ENCODE data around the gene PTPRM. TPM values are rescaled to one million over a fixed set of nuclear protein-coding genes. Genes with fewer than 3 reads are reported as not detected.

Gene PTPRM
- total RNA-seq, 1 donor, result 84.7 TPM

DNA sequence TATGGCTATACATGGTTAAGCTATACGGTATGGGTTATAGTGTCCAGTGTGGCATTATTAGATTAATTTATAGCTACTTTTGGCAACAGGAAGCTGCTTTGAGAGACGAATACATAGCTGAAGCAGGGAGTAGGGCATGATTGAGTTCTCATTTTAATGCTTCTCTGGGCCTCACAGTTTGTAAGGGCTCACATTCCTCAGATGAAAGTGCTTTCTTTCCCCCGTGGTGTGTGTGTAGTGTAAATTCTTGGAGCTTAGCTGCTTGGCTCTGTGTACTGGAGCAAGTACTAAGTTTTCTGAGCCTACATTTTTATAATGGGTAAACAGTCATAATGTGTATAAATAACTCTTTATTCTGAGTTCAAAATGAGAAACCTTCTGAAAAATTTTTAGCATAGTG lies 173.7 kb downstream of the PTPRM start:
- H3K27ac ChIP-seq (ENCODE audit: low read depth, low read length), result no peak overlapping the region
- no peaks in the 10 kb centered on the region for H3K9me3 ChIP-seq (ENCODE audit: low read depth, low read length)
- no peak for TF ChIP-seq CTCF (IDR thresholded peaks at IDR 0.05; ENCODE audit: extremely low read depth, low read depth, low read length)
- H3K27me3 ChIP-seq (ENCODE audit: insufficient read depth, low read length), result no peaks in the 10 kb centered on the region
- H3K4me1 ChIP-seq (ENCODE audit: insufficient read depth, low read length), result no peaks in the 10 kb centered on the region
- DNase-seq (ENCODE audit: insufficient read length, low spot score, missing footprints), result peak; percentile 69
- H3K4me3 ChIP-seq (ENCODE audit: insufficient read depth, low read length), result no peak overlapping the region
- H2AFZ ChIP-seq (ENCODE audit: low read length), result no peak overlapping the region
- peaks cover 5% of the 10 kb centered on the region for H3K79me2 ChIP-seq (ENCODE audit: insufficient read depth, low read length)
- H3K4me2 ChIP-seq (ENCODE audit: insufficient read depth, low read length), result no peak overlapping the region
- H4K20me1 ChIP-seq (ENCODE audit: insufficient read depth, low read length), result no peaks in the 10 kb centered on the region
- no peaks in the 10 kb centered on the region for H3K36me3 ChIP-seq (ENCODE audit: insufficient read depth, low read length)

DNA sequence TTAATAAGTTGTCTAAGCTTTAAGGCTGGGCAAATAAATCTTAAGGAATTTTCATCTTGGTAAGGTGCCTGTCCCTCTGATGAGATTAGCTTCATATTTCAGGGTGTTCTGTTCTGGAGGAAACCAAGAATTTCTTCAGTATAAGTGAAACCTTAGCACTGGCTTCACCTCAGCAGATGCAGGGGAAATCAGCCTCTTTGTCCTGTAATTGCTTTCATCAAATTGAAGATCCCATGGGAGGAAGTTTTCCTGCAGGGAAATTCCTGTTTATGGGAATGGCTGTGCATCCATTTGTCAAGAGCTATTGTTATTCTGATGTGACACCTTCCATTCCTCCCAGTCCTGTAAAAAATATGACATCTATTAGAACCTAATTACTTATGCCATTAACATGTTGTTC lies 174.5 kb downstream of the PTPRM start:
- peaks cover 5% of the 10 kb centered on the region for H3K79me2 ChIP-seq (ENCODE audit: insufficient read depth, low read length)
- no peaks in the 10 kb centered on the region for H3K27me3 ChIP-seq (ENCODE audit: insufficient read depth, low read length)
- H2AFZ ChIP-seq (ENCODE audit: low read length), result no peak overlapping the region
- H3K4me1 ChIP-seq (ENCODE audit: insufficient read depth, low read length), result no peaks in the 10 kb centered on the region
- H3K27ac ChIP-seq (ENCODE audit: low read depth, low read length), result no peak overlapping the region
- no peak overlapping the region for H3K4me2 ChIP-seq (ENCODE audit: insufficient read depth, low read length)
- TF ChIP-seq CTCF (IDR thresholded peaks at IDR 0.05; ENCODE audit: extremely low read depth, low read depth, low read length), result no peak
- no peak overlapping the region for H3K4me3 ChIP-seq (ENCODE audit: insufficient read depth, low read length)
- no peaks in the 10 kb centered on the region for H3K9me3 ChIP-seq (ENCODE audit: low read depth, low read length)
- no peaks in the 10 kb centered on the region for H4K20me1 ChIP-seq (ENCODE audit: insufficient read depth, low read length)
- DNase-seq (ENCODE audit: insufficient read length, low spot score, missing footprints), result no peak
- H3K36me3 ChIP-seq (ENCODE audit: insufficient read depth, low read length), result no peaks in the 10 kb centered on the region

DNA sequence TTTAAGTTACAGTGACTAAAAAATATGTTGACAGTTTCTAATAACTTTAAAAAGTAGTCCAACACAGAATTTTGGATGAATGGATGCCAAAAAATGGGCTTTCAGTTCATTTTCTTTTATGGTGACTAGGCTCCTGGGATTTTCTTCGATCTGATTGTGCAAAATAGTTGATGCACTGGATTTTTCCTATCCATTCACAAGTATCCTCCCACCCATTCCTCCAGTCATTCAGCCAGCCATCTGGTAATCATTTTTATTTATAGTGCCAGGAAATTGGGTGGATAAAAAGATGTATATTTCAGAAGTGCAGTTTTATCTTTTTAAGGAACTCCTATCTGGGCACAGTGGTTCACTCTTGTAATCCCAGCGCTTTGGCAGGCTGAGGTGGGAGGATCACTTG lies 175.1 kb downstream of the PTPRM start:
- Histone ChIP-seq H4K20me1 (ENCODE audit: insufficient read depth, low read length) (no peaks in the 10 kb centered on the region), H3K36me3 (ENCODE audit: insufficient read depth, low read length) (no peaks in the 10 kb centered on the region), H3K4me1 (ENCODE audit: insufficient read depth, low read length) (no peaks in the 10 kb centered on the region), H3K79me2 (ENCODE audit: insufficient read depth, low read length) (peaks cover 5% of the 10 kb centered on the region), H3K27ac (ENCODE audit: low read depth, low read length) (no peak overlapping the region), H3K9me3 (ENCODE audit: low read depth, low read length) (no peaks in the 10 kb centered on the region), H3K4me2 (ENCODE audit: insufficient read depth, low read length) (no peak overlapping the region), H3K27me3 (ENCODE audit: insufficient read depth, low read length) (no peaks in the 10 kb centered on the region), H3K4me3 (ENCODE audit: insufficient read depth, low read length) (no peak overlapping the region), H2AFZ (ENCODE audit: low read length) (no peak overlapping the region)
- DNase-seq (ENCODE audit: insufficient read length, low spot score, missing footprints), result no peak
- no peak for TF ChIP-seq CTCF (IDR thresholded peaks at IDR 0.05; ENCODE audit: extremely low read depth, low read depth, low read length)

GRCh38 chr18:7743256-7743655 lies 176.1 kb downstream of the PTPRM start:
- no peak overlapping the region for H3K27ac ChIP-seq (ENCODE audit: low read depth, low read length)
- H3K36me3 ChIP-seq (ENCODE audit: insufficient read depth, low read length), result no peaks in the 10 kb centered on the region
- no peaks in the 10 kb centered on the region for H3K27me3 ChIP-seq (ENCODE audit: insufficient read depth, low read length)
- no peak for TF ChIP-seq CTCF (IDR thresholded peaks at IDR 0.05; ENCODE audit: extremely low read depth, low read depth, low read length)
- H3K79me2 ChIP-seq (ENCODE audit: insufficient read depth, low read length), result peaks cover 6% of the 10 kb centered on the region
- H3K4me1 ChIP-seq (ENCODE audit: insufficient read depth, low read length), result peaks cover 3% of the 10 kb centered on the region
- H3K4me2 ChIP-seq (ENCODE audit: insufficient read depth, low read length), result no peak overlapping the region
- H4K20me1 ChIP-seq (ENCODE audit: insufficient read depth, low read length), result peaks cover under 1% of the 10 kb centered on the region
- no peaks in the 10 kb centered on the region for H3K9me3 ChIP-seq (ENCODE audit: low read depth, low read length)
- no peak overlapping the region for H3K4me3 ChIP-seq (ENCODE audit: insufficient read depth, low read length)
- no peak for DNase-seq (ENCODE audit: insufficient read length, low spot score, missing footprints)
- no peak overlapping the region for H2AFZ ChIP-seq (ENCODE audit: low read length)

Data from osteoblast (primary cell).